ENCODE data around the gene RCBTB1.

DNA sequence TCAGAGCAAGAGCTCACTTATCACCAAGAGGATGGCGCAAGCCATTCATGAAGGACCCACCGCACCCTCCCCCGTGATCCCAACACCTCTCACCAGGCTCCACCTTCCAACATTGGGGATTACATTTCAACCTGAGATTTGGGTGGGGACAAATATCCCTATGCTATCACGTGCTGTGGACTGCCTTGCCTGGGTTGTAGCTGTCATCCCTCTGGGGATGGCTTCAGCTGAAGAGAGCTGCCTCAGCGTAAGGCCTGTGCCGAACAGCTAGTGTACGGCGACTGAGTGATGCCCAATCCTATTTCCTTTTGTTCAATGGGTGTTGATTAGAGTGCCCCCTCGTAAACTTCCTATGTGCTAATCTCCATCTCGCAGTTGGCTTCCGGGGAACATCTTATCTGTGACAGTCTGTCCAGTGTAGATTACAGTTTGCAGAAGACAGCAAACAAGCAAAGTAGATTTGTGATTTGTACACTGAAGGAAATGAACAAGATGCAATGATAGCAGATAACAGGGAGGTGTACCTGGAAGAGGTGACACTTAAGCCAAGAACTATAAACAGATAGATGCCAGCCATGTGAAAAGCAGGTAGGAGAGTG is 11.8 kb upstream of the RCBTB1 start:
- TF ChIP-seq HDGF (IDR thresholded peaks at IDR 0.05; ENCODE audit: borderline replicate concordance) (no peak), LEF1 (IDR thresholded peaks at IDR 0.05; ENCODE audit: borderline replicate concordance) (no peak), FOXK2 (IDR thresholded peaks at IDR 0.05) (no peak), FOXA1 (IDR thresholded peaks at IDR 0.05) (no peak), BHLHE40 (IDR thresholded peaks at IDR 0.05; ENCODE audit: borderline replicate concordance) (no peak), SP1 (IDR thresholded peaks at IDR 0.05) (no peak), L3MBTL2 (conservative IDR thresholded peaks at IDR 0.05) (no peak), NFRKB (IDR thresholded peaks at IDR 0.05) (no peak), ARNT (IDR thresholded peaks at IDR 0.05) (no peak)
- TF ChIP-seq, protein P1, sequence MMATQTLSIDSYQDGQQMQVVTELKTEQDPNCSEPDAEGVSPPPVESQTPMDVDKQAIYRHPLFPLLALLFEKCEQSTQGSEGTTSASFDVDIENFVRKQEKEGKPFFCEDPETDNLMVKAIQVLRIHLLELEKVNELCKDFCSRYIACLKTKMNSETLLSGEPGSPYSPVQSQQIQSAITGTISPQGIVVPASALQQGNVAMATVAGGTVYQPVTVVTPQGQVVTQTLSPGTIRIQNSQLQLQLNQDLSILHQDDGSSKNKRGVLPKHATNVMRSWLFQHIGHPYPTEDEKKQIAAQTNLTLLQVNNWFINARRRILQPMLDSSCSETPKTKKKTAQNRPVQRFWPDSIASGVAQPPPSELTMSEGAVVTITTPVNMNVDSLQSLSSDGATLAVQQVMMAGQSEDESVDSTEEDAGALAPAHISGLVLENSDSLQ (IDR thresholded peaks at IDR 0.05): no peak
